OCI-LY1 (cell line): Measurements from ENCODE around the gene LDLRAD2.

Source experiments
- H2AFZ ChIP-seq: fragments of 200-600 bp; sonication (generic), shearing (Covaris generic); 2 replicates; pipeline ENCODE4 v1.6.0; 2014; ENCODE audit warnings: antibody characterized with exemption, mild to moderate bottlenecking, low read length
- H3F3A ChIP-seq: fragments of 200-600 bp; sonication (generic), shearing (Covaris generic); 2 replicates; pipeline ENCODE4 v1.6.0; 2014; ENCODE audit warnings: mild to moderate bottlenecking, antibody characterized with exemption, low read length, moderate library complexity; ENCODE audit not compliant: insufficient read depth
- H3K27ac ChIP-seq: fragments of 200-600 bp; sonication (generic); 2 replicates; pipeline ENCODE4 v1.5.1; 2014; ENCODE audit warnings: low read length, mixed run types, mild to moderate bottlenecking, low read depth; ENCODE audit not compliant: poor library complexity, severe bottlenecking
- H3K27me3 ChIP-seq: fragments of 200-600 bp; sonication (generic); 2 replicates; pipeline ENCODE4 v1.6.0; 2014; ENCODE audit warnings: antibody characterized with exemption, mild to moderate bottlenecking, low read length, moderate library complexity; ENCODE audit not compliant: insufficient read depth
- H3K36me3 ChIP-seq: fragments of 200-600 bp; sonication (generic); 2 replicates; pipeline ENCODE4 v1.6.1; 2014; ENCODE audit warnings: mild to moderate bottlenecking, antibody characterized with exemption, low read length, moderate library complexity, mixed read lengths; ENCODE audit not compliant: insufficient read depth
- H3K4me1 ChIP-seq: fragments of 200-600 bp; sonication (generic); 2 replicates; pipeline ENCODE4 v1.5.1; 2014; ENCODE audit warnings: mild to moderate bottlenecking, low read length, moderate library complexity; ENCODE audit not compliant: insufficient read depth, severe bottlenecking
- H3K4me2 ChIP-seq: fragments of 200-600 bp; sonication (generic), shearing (Covaris generic); 2 replicates; pipeline ENCODE4 v1.6.1; 2014; ENCODE audit warnings: low read length
- H3K4me3 ChIP-seq: fragments of 200-600 bp; sonication (generic); 2 replicates; pipeline ENCODE4 v1.5.1; 2014; ENCODE audit warnings: low read length, low read depth, mild to moderate bottlenecking, mixed read lengths; ENCODE audit not compliant: poor library complexity, severe bottlenecking
- H3K79me2 ChIP-seq: fragments of 200-600 bp; shearing (Covaris generic); 2 replicates; pipeline ENCODE4 v1.6.1; 2016; ENCODE audit warnings: mixed run types, low read length, mixed read lengths; ENCODE audit not compliant: insufficient read depth
- H3K9ac ChIP-seq: fragments of 200-600 bp; sonication (generic), shearing (Covaris generic); 2 replicates; pipeline ENCODE4 v1.6.1; 2014; ENCODE audit warnings: mild to moderate bottlenecking, low read length, mixed read lengths
- H3K9me2 ChIP-seq: fragments of 200-600 bp; sonication (generic), shearing (Covaris generic); 2 replicates; pipeline ENCODE4 v1.6.1; 2014; ENCODE audit warnings: low read depth, mild to moderate bottlenecking, low read length, mixed read lengths
- H3K9me3 ChIP-seq: fragments of 200-600 bp; shearing (Covaris generic); 2 replicates; pipeline ENCODE4 v1.6.1; 2014; ENCODE audit warnings: low read length, mixed read lengths
- H4K20me1 ChIP-seq: fragments of 200-600 bp; sonication (generic), shearing (Covaris generic); 2 replicates; pipeline ENCODE4 v1.6.0; 2016; ENCODE audit warnings: mild to moderate bottlenecking, low read length; ENCODE audit not compliant: insufficient read depth
- CTCF ChIP-seq: fragments of 200-600 bp; sonication (generic), shearing (Covaris generic); IDR thresholded peaks from 2 replicates; pipeline ENCODE4 v1.5.1; 2017; ENCODE audit warnings: mild to moderate bottlenecking, antibody characterized with exemption, low read length, moderate library complexity, mixed read lengths
- EZH2 ChIP-seq: fragments of 200-600 bp; sonication (generic), shearing (Covaris generic); IDR thresholded peaks from 2 replicates; pipeline ENCODE4 v1.8.0; 2017; ENCODE audit warnings: borderline replicate concordance, mixed run types, mild to moderate bottlenecking, antibody characterized with exemption, low read length, moderate library complexity, mixed read lengths

Gene LDLRAD2

GRCh38 chr1:21795075-21795474 is 17.0 kb upstream of the LDLRAD2 start:
- no peak overlapping the region for H3K27ac ChIP-seq
- H3K9ac ChIP-seq = no peak overlapping the region
- H3F3A ChIP-seq = no peaks in the 10 kb centered on the region
- no peaks in the 10 kb centered on the region for H4K20me1 ChIP-seq
- TF ChIP-seq EZH2 = no peak
- no peak for TF ChIP-seq CTCF
- no peak overlapping the region for H3K4me3 ChIP-seq
- H3K79me2 ChIP-seq = no peaks in the 10 kb centered on the region
- H3K9me3 ChIP-seq = peaks cover 7% of the 10 kb centered on the region
- H3K27me3 ChIP-seq = no peaks in the 10 kb centered on the region; the same call in 1 of the 2 replicates
- no peak overlapping the region for H3K4me2 ChIP-seq
- H2AFZ ChIP-seq = no peak overlapping the region
- H3K4me1 ChIP-seq = no peaks in the 10 kb centered on the region
- H3K9me2 ChIP-seq = no peaks in the 10 kb centered on the region
- no peaks in the 10 kb centered on the region for H3K36me3 ChIP-seq

- no peak for TF ChIP-seq EZH2
- no peak for TF ChIP-seq CTCF
- H3K27me3 ChIP-seq = no peaks in the 10 kb centered on the region; the same call in 1 of the 2 replicates
- no peak overlapping the region for H3K27ac ChIP-seq
- no peaks in the 10 kb centered on the region for H4K20me1 ChIP-seq
- H3K4me3 ChIP-seq = no peak overlapping the region
- H3K9me3 ChIP-seq = peaks cover 4% of the 10 kb centered on the region
- no peaks in the 10 kb centered on the region for H3K79me2 ChIP-seq
- H3K4me2 ChIP-seq = no peak overlapping the region
- H2AFZ ChIP-seq = no peak overlapping the region
- no peaks in the 10 kb centered on the region for H3F3A ChIP-seq
- H3K9ac ChIP-seq = no peak overlapping the region
- H3K4me1 ChIP-seq = no peaks in the 10 kb centered on the region
- H3K9me2 ChIP-seq = no peaks in the 10 kb centered on the region
- no peaks in the 10 kb centered on the region for H3K36me3 ChIP-seq
Observed at GRCh38 chr1:21799730-21800129, 12.3 kb upstream of the LDLRAD2 start.

- Histone ChIP-seq H3K27ac (no peak overlapping the region), H3K9me2 (no peaks in the 10 kb centered on the region), H3K9ac (no peak overlapping the region), H3K27me3 (no peaks in the 10 kb centered on the region; the same call in 1 of the 2 replicates), H4K20me1 (no peaks in the 10 kb centered on the region), H3K4me1 (no peaks in the 10 kb centered on the region), H3K4me2 (no peak overlapping the region), H3F3A (no peaks in the 10 kb centered on the region), H3K79me2 (no peaks in the 10 kb centered on the region), H3K36me3 (no peaks in the 10 kb centered on the region), H3K4me3 (no peak overlapping the region), H3K9me3 (no peaks in the 10 kb centered on the region), H2AFZ (no peak overlapping the region)
- TF ChIP-seq EZH2 (no peak), CTCF (no peak)
Observed at GRCh38 chr1:21801100-21801499, 11.0 kb upstream of the LDLRAD2 start.
